ENCODE measurements around the gene FUS. TPM values are rescaled to one million over a fixed set of nuclear protein-coding genes. Genes with fewer than 3 reads are reported as not detected.
"Not testable (repeated sequence)": the region's sequence is repeated elsewhere in the genome, so short reads cannot be mapped to it uniquely, and the experiment has no call there.

The FUS gene
- total RNA-seq, 2 donors from 2014 or later, result 910 to 947 TPM

DNA sequence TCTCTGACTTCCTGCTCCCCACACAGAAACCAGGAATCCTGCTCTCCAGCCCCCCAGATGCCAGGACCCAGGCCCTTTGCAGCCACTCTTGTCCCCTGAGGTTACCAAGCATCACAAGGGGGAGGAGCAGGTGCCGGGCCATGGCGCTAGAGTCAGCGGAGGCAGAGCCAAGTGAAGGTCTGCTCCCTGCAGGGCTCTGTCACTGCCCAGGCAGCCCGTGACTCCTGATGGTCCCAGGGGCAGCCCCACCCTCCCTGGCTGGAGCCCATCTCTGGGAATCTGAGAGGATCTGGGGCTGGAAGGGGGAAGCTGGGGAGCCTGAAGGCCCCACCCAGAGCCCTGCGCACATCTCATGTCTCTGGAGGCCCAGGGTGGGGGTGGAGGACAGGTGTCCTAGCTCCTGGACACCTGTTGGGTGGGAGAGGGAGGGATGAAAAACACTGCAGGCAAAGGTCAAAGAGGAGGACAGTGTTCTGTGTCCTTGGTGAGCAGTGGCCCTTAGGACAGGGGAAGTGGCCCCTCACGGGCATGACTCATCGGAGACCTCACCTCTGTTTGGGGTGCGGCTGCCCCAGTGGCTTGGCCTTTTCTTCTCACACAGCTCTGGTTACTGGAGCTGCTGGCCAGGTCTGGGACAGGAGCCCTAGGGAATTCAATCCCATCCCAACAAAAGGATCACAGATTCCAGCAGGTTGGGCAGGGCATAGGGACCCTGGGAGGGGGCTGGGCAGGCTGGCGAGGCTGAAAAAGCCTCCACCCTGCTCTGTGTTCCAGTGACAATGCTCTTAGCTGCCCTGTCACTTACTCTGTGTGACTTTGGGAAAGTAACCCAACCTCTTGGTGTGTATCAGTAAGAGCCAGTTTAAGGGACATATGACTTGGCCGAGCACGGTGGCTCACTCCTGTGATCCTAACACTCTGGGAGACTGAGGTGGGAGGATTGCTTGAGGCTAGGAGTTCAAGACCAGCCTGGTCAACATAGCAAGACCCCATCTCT, 29.7 kb upstream of the FUS start, which contains the start of gene PRSS36:
TSS of gene PRSS36 (minus strand) at position 173 of the 997 bp plus-strand sequence. CDS start at position 142, 31 bp downstream.
- ATAC-seq (no peak), DNase-seq (no peak)
- H3K4me3 Mint-ChIP-seq, result no peak within 1 kb of the TSS
- no peaks in the 10 kb centered on the region for H3K36me3 Mint-ChIP-seq (ENCODE audit: low read depth)
- peaks cover 6% of the 10 kb centered on the region for H3K4me1 Mint-ChIP-seq
- peaks cover 21% of the 10 kb centered on the region for H3K27me3 Mint-ChIP-seq
- H3K27ac Mint-ChIP-seq, result no peak within 1 kb of the TSS
- H3K9me3 ChIP-seq (ENCODE audit: control insufficient read depth, low read length, poor library complexity, severe bottlenecking), result no peaks in the 10 kb centered on the region

DNA sequence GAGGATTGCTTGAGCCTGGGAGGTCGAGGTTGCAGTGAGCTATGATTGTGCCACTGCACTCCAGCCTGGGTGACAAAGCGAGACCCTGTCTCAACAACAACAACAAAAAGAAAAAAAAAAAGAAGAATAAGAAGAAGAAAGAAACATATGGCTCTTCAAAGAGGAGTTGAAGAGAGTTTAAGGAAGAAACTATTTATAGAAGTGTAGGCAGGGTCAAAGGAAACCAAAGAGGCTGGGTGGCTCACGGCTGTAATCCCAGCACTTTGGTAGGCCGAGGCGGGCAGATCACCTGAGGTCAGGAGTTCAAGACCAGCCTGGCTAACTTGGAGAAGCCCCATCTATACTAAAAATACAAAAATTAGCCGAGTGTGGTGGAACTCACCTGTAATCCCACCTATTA, 29.0 kb upstream of the FUS start:
- H3K9me3 ChIP-seq (ENCODE audit: control insufficient read depth, low read length, poor library complexity, severe bottlenecking); ATAC-seq; H3K27ac Mint-ChIP-seq; H3K4me3 Mint-ChIP-seq; H3K4me1 Mint-ChIP-seq; H3K36me3 Mint-ChIP-seq (ENCODE audit: low read depth); DNase-seq: not testable (repeated sequence)
- peaks cover 17% of the 10 kb centered on the region for H3K27me3 Mint-ChIP-seq

DNA sequence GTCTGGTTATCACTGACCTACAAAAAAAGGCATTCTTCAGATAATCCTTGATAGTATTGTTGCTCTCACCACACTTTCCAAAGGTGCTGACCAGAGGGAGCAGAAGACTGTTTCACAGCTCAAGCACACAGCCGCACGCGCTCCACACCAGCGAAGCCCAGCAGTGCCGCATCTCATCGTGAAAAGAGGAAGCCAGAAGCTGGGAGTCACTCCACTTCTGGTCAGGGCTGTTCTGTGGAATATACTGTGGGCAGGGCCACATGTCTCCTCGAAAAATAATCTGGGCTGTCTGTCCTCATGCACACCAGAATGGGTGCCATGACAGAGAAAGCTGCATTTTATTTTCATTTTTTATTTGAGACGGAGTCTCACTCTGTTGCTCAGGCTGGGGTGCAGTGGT, 22.8 kb upstream of the FUS start:
- Mint-ChIP-seq H3K4me1 (peaks cover 5% of the 10 kb centered on the region), H3K4me3 (no peak overlapping the region), H3K27ac (no peak overlapping the region), H3K27me3 (peaks cover 5% of the 10 kb centered on the region), H3K36me3 (ENCODE audit: low read depth) (no peaks in the 10 kb centered on the region)
- H3K9me3 ChIP-seq (ENCODE audit: control insufficient read depth, low read length, poor library complexity, severe bottlenecking), result no peaks in the 10 kb centered on the region
- DNase-seq (no peak), ATAC-seq (no peak)

DNA sequence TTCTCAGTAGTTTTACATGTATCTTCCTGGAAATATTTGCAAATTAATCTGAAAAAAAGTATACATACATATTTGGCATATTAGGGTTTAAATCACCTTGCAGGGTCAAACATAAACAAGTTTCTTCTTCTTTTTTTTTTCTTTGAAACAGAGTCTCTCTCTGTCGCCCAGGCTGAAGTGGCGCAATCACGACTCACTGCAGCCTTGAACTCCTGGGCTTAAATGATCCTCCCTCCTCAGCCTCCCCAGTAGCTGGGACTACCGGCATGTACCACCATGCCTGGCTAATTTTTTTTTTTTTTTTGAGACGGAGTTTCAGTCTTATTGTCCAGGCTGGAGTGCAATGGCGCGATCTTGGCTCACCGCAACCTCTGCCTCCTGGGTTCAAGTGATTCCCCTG, 12.6 kb upstream of the FUS start:
- Mint-ChIP-seq H3K4me3 (no peak overlapping the region), H3K27ac (no peak overlapping the region), H3K27me3 (peaks cover 6% of the 10 kb centered on the region), H3K4me1 (peaks cover 2% of the 10 kb centered on the region), H3K36me3 (ENCODE audit: low read depth) (no peaks in the 10 kb centered on the region)
- DNase-seq (no peak), ATAC-seq (no peak)
- H3K9me3 ChIP-seq (ENCODE audit: control insufficient read depth, low read length, poor library complexity, severe bottlenecking), result no peaks in the 10 kb centered on the region

DNA sequence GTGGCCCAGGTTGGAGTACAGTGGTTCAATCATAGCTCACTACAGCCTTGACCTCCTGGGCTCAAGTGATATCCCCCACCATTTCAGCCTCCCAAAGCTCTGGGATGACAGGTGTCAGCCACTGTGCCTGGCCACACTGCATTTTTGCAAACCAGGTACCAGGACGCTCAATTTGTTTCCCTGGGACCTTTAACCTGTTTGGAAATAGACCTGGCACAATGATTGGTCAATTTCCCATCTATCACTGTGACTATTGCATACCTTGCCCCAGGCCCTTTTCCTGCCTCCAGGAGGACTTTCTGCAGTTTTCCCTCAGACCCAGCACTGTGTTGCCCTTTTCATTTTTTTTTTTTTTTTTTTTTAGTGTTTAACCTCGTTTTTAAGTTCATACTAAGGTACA, 11.1 kb upstream of the FUS start:
- H3K27ac Mint-ChIP-seq, result no peak overlapping the region
- H3K27me3 Mint-ChIP-seq, result peaks cover 6% of the 10 kb centered on the region
- H3K9me3 ChIP-seq (ENCODE audit: control insufficient read depth, low read length, poor library complexity, severe bottlenecking), result no peaks in the 10 kb centered on the region
- no peak for DNase-seq
- no peaks in the 10 kb centered on the region for H3K36me3 Mint-ChIP-seq (ENCODE audit: low read depth)
- ATAC-seq, result no peak
- no peak overlapping the region for H3K4me3 Mint-ChIP-seq
- peaks cover 2% of the 10 kb centered on the region for H3K4me1 Mint-ChIP-seq

DNA sequence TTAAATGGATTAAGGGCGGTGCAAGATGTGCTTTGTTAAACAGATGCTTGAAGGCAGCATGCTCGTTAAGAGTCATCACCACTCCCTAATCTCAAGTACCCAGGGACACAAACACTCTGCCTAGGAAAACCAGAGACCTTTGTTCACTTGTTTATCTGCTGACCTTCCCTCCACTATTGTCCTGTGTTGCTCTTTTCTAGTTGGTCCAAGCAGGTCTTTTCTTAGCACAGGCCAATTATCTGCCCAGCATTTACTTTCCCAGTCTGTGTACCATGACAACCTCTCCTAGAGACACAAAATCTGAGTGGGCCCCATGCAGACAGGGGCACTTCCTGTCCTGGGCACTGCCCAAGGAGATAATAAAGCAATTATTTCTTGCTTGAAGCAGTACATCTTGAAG, 9.9 kb upstream of the FUS start:
- not testable (repeated sequence) for H3K36me3 Mint-ChIP-seq (ENCODE audit: low read depth); ATAC-seq; H3K4me3 Mint-ChIP-seq; DNase-seq; H3K27ac Mint-ChIP-seq; H3K9me3 ChIP-seq (ENCODE audit: control insufficient read depth, low read length, poor library complexity, severe bottlenecking); H3K4me1 Mint-ChIP-seq; H3K27me3 Mint-ChIP-seq

DNA sequence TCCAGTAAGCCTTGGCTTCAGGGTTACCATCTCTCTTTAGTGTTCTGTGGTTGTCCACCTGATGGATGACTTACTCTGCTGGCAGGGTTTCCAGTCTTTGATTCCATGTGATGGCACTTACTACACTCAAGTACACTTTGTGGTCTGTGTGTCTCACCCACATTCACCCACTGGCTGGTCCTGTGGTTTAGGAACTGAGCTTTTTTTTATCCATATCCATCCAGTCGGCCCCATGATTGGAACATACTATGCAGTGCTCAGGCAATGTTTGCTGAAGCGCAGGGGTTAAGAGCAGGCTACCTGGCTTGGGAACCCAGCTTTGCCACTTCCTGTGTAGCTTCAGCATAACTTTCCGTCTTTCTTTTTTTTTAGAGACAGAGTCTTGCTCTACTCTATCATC, 2.8 kb upstream of the FUS start:
- peak overlapping the region; percentile 79 for H3K27ac Mint-ChIP-seq
- peak; percentile 28 for ATAC-seq
- H3K4me3 Mint-ChIP-seq, result peak overlapping the region; percentile 80
- no peaks in the 10 kb centered on the region for H3K9me3 ChIP-seq (ENCODE audit: control insufficient read depth, low read length, poor library complexity, severe bottlenecking)
- H3K4me1 Mint-ChIP-seq, result peaks cover 26% of the 10 kb centered on the region
- no peaks in the 10 kb centered on the region for H3K27me3 Mint-ChIP-seq
- peaks cover 3% of the 10 kb centered on the region for H3K36me3 Mint-ChIP-seq (ENCODE audit: low read depth)
- peak in 1 of 3 donors; percentile 28 for DNase-seq

DNA sequence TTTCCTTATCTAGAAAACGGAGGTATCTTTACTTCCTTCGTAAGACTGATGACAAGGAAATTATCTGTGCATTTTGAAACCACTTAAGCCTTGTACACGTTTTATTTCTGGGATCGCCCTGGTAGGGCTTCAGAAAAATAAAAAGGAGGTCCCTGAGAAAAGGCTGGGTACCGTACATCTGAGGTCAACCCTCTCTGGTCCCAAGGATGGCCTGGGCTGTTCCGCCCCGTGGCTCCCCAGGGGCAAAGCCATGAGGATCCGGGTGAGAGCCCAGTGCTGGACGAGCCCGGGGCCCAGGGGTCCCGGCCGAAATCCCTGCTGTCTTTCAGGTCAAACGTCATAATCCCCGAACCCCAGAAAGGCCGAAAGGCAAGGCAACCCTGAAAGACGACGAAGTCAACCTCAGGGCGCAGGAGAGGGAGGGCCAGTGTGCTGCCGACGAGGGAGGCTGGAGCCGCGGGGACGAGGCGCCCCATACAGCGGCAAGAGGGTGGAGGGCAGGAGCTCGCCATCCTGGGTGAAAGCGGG, 656 bp upstream of the FUS start:
- DNase-seq (no peak), ATAC-seq (no peak)
- Mint-ChIP-seq H3K27me3 (no peaks in the 10 kb centered on the region), H3K27ac (peak overlapping the region; percentile 99), H3K36me3 (ENCODE audit: low read depth) (peaks cover 8% of the 10 kb centered on the region), H3K4me1 (peaks cover 44% of the 10 kb centered on the region), H3K4me3 (peak overlapping the region; percentile 95)
- H3K9me3 ChIP-seq (ENCODE audit: control insufficient read depth, low read length, poor library complexity, severe bottlenecking), result no peaks in the 10 kb centered on the region

DNA sequence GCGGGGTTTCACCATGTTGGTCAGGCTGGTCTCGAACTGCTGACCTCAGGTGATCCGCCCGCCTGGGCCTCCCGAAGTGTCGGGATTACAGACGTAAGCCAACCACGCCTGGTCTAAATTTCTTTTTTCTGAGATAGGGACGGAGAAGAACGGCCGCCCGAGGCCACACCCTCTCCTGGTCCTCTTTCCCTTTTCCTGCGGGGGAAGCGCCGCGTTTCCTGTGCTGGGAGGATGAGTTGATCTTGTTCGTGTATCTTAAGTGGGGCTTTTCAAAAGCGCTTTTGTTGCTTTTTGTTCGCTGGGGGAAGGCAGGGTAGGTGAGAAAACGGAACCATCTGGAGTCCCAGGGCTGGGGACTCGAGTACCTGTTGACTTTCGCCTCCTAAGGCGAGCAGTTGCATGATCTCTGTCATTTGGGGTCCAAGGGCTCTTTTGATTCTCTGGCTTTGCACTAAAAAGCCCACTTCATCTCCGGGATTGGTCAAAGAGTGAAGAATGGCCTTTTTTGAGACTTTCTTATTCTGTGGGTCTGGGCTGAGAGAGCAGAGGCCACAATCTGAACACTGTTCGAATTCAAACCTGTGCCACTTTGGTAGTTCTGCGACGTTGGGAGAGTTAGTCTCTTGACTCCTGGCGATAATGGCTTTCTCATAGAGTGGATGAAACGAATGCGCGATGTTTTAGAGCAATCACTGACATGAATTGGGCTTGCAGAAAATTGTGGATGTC, 1.3 kb downstream of the FUS start:
- no peaks in the 10 kb centered on the region for H3K9me3 ChIP-seq (ENCODE audit: control insufficient read depth, low read length, poor library complexity, severe bottlenecking)
- ATAC-seq (no peak), DNase-seq (no peak)
- H3K4me1 Mint-ChIP-seq, result peaks cover 59% of the 10 kb centered on the region
- H3K4me3 Mint-ChIP-seq, result peak overlapping the region; percentile 95
- peaks cover 18% of the 10 kb centered on the region for H3K36me3 Mint-ChIP-seq (ENCODE audit: low read depth)
- peak overlapping the region; percentile 99 for H3K27ac Mint-ChIP-seq
- no peaks in the 10 kb centered on the region for H3K27me3 Mint-ChIP-seq

DNA sequence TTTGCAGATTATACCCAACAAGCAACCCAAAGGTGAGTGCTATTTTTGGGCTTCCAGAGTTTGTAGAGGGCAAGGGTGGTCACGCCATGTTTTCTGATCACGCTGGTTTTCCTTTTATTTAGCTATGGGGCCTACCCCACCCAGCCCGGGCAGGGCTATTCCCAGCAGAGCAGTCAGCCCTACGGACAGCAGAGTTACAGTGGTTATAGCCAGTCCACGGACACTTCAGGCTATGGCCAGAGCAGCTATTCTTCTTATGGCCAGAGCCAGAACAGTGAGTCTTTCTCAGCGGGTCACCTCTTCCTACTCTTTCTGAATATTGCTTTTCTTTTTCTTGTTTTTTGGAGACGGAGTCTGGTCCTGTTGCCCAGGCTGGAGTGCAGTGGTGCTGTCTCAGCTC, 2.5 kb downstream of the FUS start:
- peak overlapping the region; percentile 95 for H3K4me3 Mint-ChIP-seq
- H3K4me1 Mint-ChIP-seq, result peaks cover 64% of the 10 kb centered on the region
- peak overlapping the region; percentile 99 for H3K27ac Mint-ChIP-seq
- no peaks in the 10 kb centered on the region for H3K27me3 Mint-ChIP-seq
- no peak for DNase-seq
- H3K9me3 ChIP-seq (ENCODE audit: control insufficient read depth, low read length, poor library complexity, severe bottlenecking), result no peaks in the 10 kb centered on the region
- H3K36me3 Mint-ChIP-seq (ENCODE audit: low read depth), result peaks cover 18% of the 10 kb centered on the region
- ATAC-seq, result no peak

DNA sequence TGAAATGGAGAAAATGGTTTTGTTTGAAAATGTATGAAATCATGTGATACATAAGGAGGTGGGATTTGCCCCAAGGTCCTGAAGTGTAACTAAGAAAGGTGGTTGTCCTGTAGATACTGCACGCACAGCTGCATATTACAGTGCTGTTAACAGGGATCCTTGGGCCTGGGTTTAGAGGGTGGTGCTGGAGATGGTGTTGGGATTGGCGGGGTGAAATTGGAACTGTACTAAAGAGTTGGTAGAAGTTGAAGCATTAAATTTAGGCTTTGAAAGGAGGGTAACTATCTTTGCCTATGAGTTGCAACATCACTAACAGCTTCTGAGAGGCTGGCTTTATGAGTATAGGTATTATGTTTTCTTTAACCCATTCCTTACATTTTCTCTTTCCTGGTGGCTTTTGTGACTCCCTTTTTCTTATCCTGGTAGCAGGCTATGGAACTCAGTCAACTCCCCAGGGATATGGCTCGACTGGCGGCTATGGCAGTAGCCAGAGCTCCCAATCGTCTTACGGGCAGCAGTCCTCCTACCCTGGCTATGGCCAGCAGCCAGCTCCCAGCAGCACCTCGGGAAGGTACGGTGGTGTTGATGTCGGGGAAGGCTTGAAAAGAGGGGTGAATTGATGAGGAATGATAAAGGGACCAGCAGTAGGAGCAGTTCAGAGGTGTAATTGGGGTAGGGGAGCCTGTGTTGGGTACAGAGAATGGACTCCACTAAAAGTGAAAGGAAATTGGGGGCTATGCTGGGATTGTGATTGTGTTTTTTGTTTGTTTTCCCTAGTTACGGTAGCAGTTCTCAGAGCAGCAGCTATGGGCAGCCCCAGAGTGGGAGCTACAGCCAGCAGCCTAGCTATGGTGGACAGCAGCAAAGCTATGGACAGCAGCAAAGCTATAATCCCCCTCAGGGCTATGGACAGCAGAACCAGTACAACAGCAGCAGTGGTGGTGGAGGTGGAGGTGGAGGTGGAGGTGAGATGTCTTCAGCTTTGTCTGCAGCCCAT, 3.8 kb downstream of the FUS start:
- peaks cover 18% of the 10 kb centered on the region for H3K36me3 Mint-ChIP-seq (ENCODE audit: low read depth)
- no peaks in the 10 kb centered on the region for H3K27me3 Mint-ChIP-seq
- H3K9me3 ChIP-seq (ENCODE audit: control insufficient read depth, low read length, poor library complexity, severe bottlenecking), result no peaks in the 10 kb centered on the region
- H3K4me1 Mint-ChIP-seq, result peaks cover 62% of the 10 kb centered on the region
- ATAC-seq (no peak), DNase-seq (no peak)
- peak overlapping the region; percentile 99 for H3K27ac Mint-ChIP-seq
- H3K4me3 Mint-ChIP-seq, result peak overlapping the region; percentile 70

DNA sequence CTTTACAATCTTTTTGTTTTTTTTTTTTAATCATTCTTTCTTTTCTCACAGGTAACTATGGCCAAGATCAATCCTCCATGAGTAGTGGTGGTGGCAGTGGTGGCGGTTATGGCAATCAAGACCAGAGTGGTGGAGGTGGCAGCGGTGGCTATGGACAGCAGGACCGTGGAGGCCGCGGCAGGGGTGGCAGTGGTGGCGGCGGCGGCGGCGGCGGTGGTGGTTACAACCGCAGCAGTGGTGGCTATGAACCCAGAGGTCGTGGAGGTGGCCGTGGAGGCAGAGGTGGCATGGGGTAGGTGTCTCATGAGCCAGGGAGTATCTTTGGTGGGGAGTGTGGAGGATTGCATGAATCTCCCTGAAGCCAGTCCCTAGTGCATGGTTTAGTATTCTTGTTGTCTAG, 4.9 kb downstream of the FUS start:
- Mint-ChIP-seq H3K4me3 (peak overlapping the region; percentile 56), H3K27ac (peak overlapping the region; percentile 99), H3K27me3 (no peaks in the 10 kb centered on the region), H3K4me1 (peaks cover 68% of the 10 kb centered on the region), H3K36me3 (ENCODE audit: low read depth) (peaks cover 22% of the 10 kb centered on the region)
- H3K9me3 ChIP-seq (ENCODE audit: control insufficient read depth, low read length, poor library complexity, severe bottlenecking), result no peaks in the 10 kb centered on the region
- ATAC-seq (no peak), DNase-seq (no peak)
